NCI-H345 (cell line): ENCODE data around the gene ITGA8.
"Not testable (repeated sequence)": the region's sequence is repeated elsewhere in the genome, so short reads cannot be mapped to it uniquely, and the experiment has no call there.

Experiments
- DNase-seq: peaks from one replicate; lab custom pipeline; 2025; lab: John Stamatoyannopoulos, UW

ITGA8 gene

DNA sequence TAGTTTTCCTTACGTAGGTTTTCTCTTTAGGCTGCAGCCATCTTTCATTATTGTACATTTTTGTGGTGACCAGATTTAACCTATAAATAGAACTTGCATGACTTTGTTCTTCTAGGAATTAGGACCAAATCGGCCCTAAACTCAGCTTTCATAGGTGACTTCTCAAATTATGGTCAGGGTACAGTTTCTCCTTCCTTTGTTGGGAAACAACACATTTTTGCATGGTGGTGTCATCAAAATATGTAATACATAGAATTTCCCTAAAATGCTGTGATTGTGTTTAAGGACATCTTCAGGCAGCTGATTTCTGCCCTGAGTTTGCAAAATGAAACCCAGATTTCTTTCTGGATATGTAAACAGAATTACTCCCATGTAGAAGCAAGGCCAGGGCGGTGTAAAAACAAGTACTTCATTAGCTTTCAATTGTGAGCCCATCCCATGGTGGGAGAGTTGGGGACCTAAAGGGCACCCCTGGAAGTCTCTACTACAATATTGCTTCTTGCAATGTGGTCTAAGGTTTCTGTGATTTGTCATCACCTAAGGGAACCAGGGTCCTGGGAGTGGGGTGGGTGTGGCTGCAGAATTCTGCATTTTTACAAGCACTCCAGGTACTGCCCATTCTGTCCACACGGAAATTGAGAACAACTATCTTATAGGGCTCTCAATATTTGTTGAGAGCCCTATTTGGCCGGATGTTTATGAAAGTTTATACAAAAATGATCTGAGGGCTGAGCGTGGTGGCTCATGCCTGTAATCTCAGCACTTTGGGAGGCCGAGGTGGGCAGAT, 227.7 kb downstream of the ITGA8 start:
- DNase-seq: no peak

DNA sequence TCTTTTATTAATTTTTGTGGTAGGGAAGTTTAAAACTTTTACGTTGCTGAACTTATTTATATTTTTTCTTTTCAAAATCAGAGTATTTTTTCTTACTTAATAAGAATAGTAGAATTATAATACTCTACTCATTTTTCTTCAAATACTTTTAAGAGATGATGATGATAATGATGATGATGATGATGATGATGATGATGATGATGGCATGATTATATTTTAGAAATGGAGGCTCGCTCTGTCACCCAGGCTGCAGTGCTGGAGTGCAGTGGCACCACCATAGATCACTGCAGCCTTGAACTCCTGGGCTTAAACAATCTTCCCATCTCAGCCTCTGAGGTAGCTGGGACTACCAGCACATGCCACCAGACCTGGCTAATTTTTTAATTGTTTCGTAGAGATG, 230.3 kb downstream of the ITGA8 start:
- no peak for DNase-seq

DNA sequence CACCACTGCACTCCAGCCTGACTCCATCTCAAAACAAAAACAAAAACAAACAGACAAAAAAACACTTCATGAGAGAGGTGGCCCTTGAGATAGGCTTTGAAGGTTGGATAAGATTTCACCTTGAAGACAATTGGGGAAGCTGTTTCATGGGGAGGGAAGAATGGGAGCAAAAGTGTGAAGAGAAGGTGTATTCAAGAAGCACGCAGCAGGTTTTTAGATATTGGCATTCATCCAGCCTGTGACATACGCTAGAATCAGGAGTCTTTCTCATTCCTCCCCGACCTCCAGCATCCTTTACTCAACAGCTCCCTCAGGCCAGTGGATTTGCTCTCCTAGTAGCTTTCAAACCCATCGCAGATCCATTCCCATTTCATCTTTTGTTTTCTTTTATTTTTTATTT, 232.3 kb downstream of the ITGA8 start:
- no peak for DNase-seq

DNA sequence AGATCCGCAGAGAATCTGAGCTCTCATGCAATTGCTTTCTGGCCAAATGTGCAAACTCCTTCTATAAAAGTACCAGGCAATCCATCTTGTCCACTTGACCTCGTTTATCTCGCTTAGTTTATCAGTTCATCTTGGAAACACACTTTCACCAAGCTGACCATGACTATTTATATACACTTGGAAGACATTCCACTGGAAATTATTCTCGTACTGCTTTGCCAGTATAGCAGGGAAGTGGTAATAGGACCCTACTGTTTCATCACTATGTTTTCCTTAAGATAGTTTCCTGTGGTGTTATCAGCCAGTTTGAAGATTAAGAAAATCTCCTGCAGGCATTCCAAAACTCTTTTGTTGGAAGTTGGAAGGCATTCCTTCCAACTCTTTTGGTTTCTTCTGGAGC, 233.3 kb downstream of the ITGA8 start:
- no peak for DNase-seq

DNA sequence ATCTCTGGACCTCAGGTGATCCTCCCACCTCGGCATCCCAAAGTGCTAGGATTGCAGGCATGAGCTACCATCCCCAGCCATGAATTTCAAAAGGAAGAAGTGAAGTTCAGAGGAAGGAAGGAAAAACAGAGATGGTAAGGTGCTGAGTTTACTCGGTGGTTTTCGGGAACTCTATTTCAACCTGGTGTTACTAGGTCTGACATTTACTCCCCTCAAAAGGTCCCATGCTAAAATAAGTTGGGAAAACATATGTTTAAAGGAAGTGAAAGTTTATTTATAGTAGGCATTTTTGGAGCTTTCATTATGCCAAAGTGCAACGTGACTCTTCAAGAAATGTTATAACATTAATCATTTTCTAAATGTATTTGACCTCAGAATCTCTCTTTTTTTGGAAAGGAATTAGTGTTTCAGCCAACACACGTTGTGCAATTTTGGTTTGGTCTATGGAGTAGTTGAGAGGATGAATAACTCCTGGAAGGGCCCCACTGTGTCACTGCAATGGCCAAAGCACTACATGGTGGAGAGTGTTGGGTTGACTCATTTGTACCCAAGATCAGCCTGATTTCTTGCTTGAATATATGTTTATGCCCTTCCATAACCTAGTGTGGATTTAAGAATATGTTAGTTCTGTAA, 233.9 kb downstream of the ITGA8 start:
- no peak for DNase-seq

DNA sequence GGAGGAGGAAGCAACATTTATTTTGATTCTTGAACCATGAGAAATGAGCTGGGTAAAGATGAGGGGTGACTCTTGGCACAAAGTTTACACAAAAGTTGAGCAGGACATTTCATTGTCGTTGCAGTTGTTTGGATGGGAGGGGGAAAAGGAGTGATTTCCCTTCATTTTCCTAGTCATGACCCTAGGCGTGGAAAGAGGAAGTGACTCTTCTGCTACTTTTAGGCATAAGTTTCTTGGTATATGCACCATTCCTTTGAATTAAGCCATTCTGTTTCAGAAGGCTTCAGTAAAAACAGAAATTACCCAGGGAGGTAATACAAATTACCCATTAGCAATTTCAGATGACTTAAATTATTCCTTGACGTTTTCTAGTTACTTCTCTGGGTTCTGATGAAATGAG, 234.7 kb downstream of the ITGA8 start:
- no peak for DNase-seq

DNA sequence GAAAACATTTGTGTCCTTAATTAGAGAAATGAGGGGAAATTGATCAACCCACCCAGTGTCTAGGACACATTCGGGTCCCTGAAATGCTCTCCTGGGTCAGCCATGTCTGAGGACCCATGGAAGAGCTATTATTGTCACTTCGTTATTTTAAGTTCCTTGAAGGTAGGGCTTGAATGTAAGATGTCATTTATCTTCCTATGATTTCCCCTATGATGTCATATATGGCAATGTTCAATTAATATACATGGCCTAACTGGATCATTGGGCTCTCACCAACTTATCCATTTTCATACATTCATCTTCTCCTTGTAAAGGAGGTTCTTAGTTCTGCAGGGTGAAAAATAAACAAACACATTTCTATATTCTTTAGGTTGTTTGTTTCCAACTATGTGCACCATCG, 235.6 kb downstream of the ITGA8 start:
- DNase-seq: no peak

DNA sequence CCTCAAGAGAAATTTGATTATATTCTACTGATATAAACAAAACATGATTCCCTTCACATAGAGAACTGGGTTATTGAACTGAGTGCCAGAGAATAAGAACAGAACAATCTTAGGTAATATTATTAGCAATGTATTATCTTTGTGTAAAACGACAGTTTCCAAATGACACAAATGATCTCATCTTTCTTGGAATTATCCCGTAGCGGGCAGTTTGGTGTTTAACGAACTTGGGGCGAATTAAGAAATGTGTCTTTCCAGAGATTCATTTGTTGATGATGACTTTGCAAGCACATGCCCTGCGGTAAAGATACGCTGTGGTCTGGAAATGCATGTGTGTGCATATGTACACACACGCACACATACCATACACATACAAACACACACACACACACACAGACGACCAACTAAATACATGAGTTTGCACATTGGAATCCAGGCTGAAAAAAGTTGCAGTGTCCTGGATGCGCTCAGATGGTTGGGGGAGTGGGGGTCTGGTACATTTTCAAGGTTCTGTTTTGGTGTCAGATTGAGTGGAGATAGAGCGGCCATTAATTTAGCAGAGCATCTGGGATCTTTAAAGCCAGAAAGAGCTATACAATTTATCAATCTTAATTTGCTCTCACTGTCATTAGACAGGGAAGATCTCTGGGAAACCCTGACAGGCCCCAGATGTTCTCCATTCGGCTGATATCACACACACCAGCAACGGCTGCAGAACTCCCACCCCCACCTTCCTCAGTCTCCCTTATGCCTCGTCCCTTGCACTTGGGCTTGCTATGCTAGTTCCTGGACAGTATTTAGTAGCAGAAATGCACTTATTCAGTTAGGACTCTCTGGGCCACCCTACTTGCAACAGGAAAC, 236.3 kb downstream of the ITGA8 start:
- DNase-seq: no peak

DNA sequence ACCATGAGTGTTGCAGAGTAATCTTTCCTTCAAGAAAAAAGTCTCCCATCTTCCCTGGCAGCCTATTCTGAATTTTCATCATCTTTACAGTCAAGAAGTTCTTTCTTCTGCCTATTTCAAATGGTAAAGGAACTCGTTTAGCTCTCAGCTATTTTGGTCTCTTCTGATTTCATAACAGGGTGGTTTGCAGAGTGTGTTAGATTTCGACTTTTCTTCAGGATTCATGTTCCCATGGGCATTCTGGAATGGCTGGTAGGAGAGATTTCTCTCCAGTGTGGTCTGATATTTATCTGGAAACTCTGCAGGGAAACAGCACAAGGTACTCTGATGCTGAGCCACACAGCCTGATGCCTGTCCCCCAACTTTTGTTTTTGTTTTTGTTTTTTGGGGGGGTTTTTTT, 237.6 kb downstream of the ITGA8 start:
- DNase-seq: no peak

DNA sequence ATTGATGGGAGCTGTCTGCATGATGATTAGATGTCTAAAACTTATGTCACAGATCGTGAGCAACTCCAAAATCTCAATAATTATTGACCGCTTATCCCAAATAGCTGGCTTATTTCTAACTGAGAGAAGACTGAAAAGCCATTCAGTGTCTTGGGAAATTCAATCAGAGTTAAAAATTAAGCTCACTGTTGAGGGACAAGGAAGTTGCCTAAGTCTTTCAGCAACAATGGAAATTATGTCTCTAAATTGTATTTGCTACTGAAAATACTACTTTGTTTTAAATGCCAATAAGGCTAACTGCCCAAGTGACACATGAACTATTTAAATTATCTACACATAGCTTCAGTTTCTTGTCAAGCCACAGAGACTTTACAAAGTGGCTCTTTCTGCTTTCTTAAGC, 240.8 kb downstream of the ITGA8 start:
- no peak for DNase-seq

DNA sequence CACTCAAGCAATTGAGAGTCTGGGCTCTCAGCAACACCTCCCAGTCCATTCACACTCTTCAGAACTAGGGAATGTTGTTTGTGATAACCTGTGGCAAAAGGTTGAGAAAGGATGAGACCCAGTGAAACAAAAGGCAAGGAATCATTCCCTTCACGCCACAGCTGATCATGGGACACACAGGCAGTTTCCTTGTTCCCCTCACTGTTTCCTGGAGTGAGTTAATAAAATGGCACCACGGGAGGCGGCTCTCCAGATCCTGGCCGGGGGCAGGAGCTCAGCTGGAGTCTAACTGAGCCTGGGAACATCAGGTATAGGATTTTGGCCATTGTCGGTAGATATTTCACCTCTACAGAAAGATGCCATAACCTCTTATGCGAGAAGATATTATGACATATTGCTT, 241.3 kb downstream of the ITGA8 start:
- DNase-seq: no peak

DNA sequence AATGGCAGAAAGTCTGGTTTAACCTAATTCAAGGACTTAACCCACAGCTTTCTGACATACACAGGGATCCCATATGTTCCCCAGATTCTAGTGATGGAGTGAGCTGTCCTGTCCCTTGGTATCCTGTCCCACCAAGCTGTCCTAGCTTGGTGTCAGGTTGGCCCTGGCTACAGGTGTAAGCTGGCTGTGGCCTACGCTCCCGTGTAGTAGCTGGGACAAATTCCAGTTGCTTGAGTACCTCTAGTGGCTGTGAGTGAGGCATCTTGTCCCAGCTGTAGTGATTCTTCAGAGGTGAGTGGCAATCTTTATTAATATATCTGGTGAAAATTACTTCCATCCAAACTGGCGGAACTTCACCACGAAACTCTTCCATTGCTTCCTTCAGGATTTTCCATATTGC, 243.4 kb downstream of the ITGA8 start:
- DNase-seq: no peak

DNA sequence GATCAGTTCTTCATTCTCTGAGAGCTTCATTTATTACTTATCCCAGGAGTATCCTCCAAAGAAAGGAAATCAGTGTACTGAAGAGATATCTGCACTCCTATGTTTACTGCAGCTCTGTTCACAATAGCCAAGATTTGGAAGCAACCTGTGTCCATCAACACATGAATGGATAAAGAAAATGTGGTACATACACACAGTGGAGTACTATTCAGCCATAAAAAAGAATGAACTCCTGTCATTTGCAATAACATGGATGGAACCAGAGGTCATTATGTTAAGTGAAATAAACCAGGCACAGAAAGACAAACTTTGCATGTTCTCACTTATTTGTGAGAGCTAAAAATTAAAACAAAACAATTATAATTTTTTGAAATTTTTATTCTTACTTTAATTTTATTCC, 244.3 kb downstream of the ITGA8 start:
- DNase-seq: not testable (repeated sequence)

DNA sequence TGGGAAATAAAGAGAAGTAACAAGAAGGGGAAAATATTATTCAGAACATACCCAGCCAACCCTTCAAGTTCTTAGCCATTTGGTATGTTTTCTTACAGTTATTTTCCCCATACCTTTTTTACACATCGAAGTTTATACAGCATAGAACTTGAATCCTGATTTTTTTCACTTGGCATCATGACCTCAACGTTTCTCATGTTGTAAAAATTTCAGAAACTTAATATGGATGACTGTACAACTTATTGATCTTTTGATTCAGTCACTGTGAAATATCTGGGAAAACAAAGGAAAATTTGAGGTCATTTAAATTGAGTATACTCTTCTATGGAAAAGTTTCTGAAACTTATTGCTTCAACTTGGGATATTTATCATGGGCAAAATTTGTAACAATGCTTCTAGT, 245.1 kb downstream of the ITGA8 start:
- no peak for DNase-seq

DNA sequence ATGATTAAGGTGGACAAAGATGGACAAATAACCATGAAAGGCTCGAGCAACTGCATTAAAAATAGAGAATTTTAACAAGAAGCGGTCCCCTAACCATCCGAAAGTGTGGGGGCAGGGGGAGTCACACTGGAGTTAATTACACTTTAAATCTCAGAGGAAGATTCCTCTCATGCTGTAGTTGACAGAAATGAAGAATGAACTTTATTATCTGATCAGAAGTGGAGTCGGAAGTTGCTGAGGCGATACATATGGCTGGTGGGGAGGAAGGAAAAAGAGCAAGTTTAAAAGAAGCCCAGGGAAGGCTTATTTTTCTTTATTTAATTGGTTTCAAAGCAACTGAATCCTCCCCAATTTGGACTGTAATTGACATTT, 246.3 kb downstream of the ITGA8 start:
- no peak for DNase-seq

DNA sequence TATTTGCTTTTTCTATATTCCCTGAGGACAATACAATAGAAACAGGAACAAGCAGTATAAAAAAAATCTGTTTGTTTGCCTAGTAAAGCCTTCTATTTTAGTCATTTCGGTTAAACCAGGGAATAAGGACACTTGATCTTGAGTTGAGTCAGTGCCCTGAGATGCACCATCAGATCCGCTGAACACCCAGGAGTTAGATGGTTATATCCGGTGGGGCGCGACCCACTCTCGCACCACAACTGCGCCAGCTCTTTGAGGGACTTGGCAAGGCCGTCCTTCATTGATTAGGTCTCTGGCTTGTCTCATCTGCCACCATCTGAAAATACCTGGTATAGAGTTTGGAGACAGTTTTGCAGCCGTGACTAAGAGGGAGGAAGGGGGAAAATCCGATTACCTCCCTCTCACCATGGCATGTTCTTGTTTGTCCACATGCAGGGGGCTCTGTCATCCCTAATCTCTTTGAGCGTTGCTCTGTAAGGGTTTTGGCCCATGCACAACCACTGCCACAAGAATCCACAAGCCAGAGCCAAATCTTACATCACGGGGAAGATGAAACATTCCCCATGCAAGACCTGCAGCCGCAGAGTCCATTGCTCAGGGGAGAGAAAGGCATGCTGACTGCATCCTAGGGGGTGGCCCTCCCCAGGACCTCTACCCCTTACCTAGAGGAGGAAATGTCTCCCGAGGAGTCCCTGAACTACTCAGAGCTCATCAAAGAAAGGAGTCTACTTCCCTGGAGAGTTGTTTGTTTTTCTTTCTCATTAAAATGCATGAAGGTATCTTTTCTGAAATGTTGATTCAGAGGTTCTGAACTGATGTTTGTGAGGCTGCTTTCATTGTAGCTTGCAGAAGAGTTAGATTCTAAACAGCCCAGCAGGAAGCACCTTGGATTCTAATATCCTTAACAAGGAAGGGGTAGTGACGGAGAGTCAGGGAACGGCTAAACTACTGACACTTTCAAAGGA, 247.0 kb downstream of the ITGA8 start:
- no peak for DNase-seq

DNA sequence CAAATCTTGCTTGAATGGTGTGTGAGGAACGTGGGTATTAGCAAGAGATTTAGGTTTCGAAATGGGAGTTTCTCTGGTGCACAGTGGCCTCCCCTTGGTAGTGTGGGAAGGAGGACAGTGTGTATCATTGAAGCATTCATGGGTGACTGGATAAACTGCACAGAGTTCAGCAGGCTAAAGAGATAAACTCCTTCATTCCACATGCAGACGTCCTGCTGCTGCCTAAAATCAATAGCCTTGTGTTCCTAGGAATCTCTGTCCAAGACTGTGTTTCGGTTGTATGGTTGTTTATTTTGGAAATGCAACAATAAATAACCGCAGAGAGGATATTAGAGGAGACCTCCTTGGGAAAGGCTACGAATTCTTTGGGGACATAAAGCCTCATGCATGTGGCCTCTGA, 247.7 kb downstream of the ITGA8 start:
- no peak for DNase-seq

DNA sequence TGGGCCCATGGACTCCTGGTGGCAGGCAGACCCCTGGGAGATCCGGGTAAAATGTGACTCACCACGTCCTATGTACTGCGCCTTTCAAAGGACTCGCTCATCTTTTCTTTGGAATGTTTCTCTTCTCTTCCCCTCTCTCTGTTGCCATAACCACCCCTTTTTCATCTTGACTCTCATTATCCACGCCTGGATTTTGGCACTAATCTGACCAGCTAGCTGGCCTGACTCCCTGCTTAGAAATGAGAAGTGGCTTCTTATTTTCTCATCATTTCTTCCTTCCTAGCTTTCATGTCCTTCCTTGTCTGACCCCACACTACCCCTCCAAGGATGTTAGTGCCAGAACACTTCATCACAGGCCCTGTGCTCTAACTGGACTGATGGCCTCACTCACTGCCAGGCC, 250.6 kb downstream of the ITGA8 start:
- DNase-seq: no peak

DNA sequence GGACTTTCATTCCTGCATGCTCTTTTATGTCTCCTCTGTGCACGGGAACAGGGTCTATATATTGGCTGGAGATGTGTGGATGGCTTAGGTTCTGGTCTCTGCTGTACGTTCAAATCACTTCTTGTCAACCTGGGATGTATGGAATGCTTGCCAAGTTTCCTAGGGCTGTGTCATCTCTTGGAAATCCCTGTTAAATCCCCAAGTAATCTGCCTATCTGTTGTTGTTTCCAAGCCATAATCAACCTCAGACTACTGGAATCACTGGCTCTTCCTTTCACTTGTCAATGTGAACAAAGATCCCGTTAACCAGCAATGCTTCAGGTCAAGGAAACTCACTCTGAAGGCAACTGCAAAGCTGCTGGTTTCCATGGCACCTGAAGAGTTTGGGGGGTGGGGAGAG, 255.3 kb downstream of the ITGA8 start:
- DNase-seq: no peak
